ENCODE measurements around the gene TMEM87A. TPM values are rescaled to one million over a fixed set of nuclear protein-coding genes. Genes with fewer than 3 reads are reported as not detected.

Gene TMEM87A
- total RNA-seq, 4 donors from 2014 or later: 51.1 to 58.6 (median 55.7) TPM

DNA sequence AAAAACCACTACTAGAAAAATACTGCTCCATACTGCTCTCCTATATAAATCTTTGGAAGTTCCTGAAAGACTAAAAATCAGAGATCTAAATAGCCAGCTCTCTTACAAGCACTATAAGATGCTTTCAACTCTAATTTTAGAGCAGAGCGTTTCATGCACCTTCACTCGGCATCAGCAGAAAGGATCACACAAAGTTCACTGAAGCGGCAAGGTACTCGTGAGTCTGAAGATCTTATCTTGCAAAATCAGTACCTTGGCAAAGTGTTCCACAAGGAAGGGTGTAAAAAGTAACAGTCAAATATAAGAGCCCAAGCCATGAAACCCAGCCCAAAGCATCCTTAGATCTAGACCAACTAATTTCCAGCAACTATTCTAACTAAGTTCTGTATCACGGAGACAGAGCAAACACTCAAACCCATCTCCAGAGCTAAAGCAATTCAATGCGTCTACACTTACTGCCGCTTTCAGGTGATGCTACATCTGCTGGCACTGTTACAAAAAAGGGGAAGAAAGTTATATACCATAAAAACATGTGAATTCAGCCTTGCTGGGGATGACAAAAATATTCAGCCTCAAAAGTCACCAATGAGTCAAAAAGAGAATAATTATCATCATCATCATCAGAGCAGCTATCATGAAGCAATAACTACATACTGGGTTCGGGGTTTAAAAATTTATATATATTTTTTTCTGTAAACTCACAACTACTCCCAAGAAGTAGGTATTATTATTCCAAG, 81.5 kb downstream of the TMEM87A start:
- Histone ChIP-seq H3K36me3 (peaks cover 0 to 78% (median 13%) of the 10 kb centered on the region in 3 donors), H3K27ac (no peak overlapping the region), H3K4me3 (no peak overlapping the region), H3K9me3 (no peaks in the 10 kb centered on the region), H3K27me3 (no peaks in the 10 kb centered on the region), H3K4me1 (no peaks in the 10 kb centered on the region)
- TF ChIP-seq, protein P1, sequence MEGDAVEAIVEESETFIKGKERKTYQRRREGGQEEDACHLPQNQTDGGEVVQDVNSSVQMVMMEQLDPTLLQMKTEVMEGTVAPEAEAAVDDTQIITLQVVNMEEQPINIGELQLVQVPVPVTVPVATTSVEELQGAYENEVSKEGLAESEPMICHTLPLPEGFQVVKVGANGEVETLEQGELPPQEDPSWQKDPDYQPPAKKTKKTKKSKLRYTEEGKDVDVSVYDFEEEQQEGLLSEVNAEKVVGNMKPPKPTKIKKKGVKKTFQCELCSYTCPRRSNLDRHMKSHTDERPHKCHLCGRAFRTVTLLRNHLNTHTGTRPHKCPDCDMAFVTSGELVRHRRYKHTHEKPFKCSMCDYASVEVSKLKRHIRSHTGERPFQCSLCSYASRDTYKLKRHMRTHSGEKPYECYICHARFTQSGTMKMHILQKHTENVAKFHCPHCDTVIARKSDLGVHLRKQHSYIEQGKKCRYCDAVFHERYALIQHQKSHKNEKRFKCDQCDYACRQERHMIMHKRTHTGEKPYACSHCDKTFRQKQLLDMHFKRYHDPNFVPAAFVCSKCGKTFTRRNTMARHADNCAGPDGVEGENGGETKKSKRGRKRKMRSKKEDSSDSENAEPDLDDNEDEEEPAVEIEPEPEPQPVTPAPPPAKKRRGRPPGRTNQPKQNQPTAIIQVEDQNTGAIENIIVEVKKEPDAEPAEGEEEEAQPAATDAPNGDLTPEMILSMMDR (IDR thresholded peaks at IDR 0.05): no peak
- TF ChIP-seq POLR2A (IDR thresholded peaks at IDR 0.05) (no peak), EP300 (IDR thresholded peaks at IDR 0.05) (no peak)
- 89% methylated on average over 8 of the region's 8 CpGs for WGBS, 2 donors
- DNase-seq (ENCODE audit: low spot score in 2 of 2): no peak

DNA sequence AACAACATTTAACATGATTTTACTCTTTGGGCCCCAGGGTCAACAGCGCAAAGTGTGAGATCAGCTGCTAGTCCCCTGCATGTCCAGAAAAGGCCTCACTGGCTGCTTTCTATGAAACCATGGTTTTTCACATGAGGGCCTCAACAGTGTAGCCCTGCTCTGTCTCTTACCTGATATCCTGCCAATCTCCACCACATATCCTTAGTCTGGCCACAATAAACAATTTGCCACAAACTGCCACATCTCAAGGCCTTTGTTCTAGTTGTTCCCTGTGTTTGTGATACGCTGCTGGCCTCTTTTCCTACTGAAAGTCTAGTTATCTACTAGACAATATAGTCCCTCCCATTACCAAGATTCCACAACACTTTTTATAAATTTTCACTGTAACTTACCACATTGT, 82.9 kb downstream of the TMEM87A start:
- TF ChIP-seq, protein P1 (IDR thresholded peaks at IDR 0.05): no peak
- TF ChIP-seq POLR2A (IDR thresholded peaks at IDR 0.05) (no peak), EP300 (IDR thresholded peaks at IDR 0.05) (no peak)
- H3K36me3 ChIP-seq: peaks cover 0 to 80% (median 27%) of the 10 kb centered on the region in 3 donors
- no peaks in the 10 kb centered on the region for H3K9me3 ChIP-seq
- no peak overlapping the region for H3K4me3 ChIP-seq
- DNase-seq (ENCODE audit: low spot score in 2 of 2): no peak
- no peaks in the 10 kb centered on the region for H3K4me1 ChIP-seq
- H3K27ac ChIP-seq: no peak overlapping the region
- WGBS, 2 donors: 94 to 96% methylated on average over 2 of the region's 2 CpGs
- no peaks in the 10 kb centered on the region for H3K27me3 ChIP-seq

DNA sequence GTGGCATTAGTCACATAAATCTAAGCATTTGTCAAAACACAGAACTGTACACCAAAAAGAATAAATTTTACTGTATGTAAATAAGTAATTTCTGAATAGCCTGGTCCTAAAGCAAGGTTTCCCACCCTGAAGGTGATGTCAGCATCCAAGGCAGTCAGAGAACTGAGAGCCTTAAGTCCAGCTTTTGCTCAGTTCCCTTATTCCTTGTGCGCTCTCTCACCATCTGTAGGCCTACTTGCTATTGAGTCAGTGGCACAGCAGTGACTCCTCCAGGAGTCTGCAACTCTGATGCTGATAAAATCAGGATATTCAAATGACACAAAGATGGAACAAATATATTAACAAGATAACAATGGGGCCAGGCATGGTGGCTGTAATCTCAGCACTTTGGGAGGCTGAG, 87.4 kb downstream of the TMEM87A start:
- Histone ChIP-seq H3K27ac (no peak overlapping the region), H3K4me1 (no peaks in the 10 kb centered on the region), H3K36me3 (peaks cover 6 to 99% (median 33%) of the 10 kb centered on the region in 3 donors), H3K9me3 (no peaks in the 10 kb centered on the region), H3K4me3 (no peak overlapping the region), H3K27me3 (no peaks in the 10 kb centered on the region)
- no peak for DNase-seq (ENCODE audit: low spot score in 2 of 2)
- no peak for TF ChIP-seq EP300 (IDR thresholded peaks at IDR 0.05)
- no peak for TF ChIP-seq POLR2A (IDR thresholded peaks at IDR 0.05)
- TF ChIP-seq, protein P1 (IDR thresholded peaks at IDR 0.05): no peak
- WGBS, 2 donors: 96 to 100% methylated on average over 1 of the region's 1 CpG

DNA sequence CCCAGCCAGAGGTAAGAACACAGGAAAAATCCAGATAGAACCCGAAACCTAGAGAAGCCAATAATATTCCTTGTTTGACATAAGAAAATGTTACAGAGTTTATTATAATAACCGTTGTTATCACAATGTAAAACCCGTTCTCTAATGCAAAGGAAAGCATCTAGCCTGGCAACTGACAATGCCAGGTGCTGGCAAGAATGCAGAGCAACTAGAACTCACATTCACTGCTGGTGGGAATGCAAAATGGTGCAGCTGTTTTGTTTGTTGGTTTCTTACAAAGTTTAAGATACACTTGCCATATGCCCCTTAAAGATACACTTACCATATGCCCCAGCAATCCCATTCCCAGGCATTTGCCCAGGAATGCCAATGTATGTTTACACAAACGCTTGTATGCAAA, 88.5 kb downstream of the TMEM87A start:
- Histone ChIP-seq H3K27ac (no peak overlapping the region), H3K36me3 (peaks cover 6 to 99% (median 36%) of the 10 kb centered on the region in 3 donors)

DNA sequence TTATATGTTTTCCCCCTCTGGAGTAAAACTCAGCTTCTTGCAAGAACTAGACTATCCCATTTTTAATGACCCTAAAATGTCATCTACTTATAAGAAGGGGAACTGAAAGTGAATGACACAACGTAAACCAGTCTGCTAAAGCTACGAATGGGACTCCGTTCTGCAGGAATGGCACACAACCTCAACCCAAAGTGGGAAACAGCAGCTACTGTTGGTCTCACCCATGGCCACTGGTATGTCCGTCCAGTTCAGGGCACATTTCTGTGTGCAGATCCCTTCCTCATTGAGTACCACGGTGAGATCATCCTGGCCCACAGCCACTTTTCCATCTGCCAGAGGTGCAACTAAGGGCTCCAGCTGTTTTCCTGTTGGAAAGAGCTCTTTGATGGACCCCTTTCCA, 88.9 kb downstream of the TMEM87A start:
- H3K9me3 ChIP-seq: no peaks in the 10 kb centered on the region
- 80 to 81% methylated on average over 5 of the region's 5 CpGs for WGBS, 2 donors
- peaks cover 6 to 96% (median 38%) of the 10 kb centered on the region in 3 donors for H3K36me3 ChIP-seq
- H3K4me3 ChIP-seq: no peak overlapping the region
- no peaks in the 10 kb centered on the region for H3K27me3 ChIP-seq
- no peaks in the 10 kb centered on the region for H3K4me1 ChIP-seq
- no peak for TF ChIP-seq EP300 (IDR thresholded peaks at IDR 0.05)
- TF ChIP-seq, protein P1 (IDR thresholded peaks at IDR 0.05): no peak
- H3K27ac ChIP-seq: no peak overlapping the region
- no peak for DNase-seq (ENCODE audit: low spot score in 2 of 2)

More for the DNA sequence above, 88.5 kb downstream of the TMEM87A start:
- Histone ChIP-seq H3K4me1 (no peaks in the 10 kb centered on the region), H3K4me3 (no peak overlapping the region), H3K27me3 (no peaks in the 10 kb centered on the region), H3K9me3 (no peaks in the 10 kb centered on the region)
- no peak for DNase-seq (ENCODE audit: low spot score in 2 of 2)
- no peak for TF ChIP-seq EP300 (IDR thresholded peaks at IDR 0.05)
- no peak for TF ChIP-seq POLR2A (IDR thresholded peaks at IDR 0.05)
- TF ChIP-seq, protein P1 (IDR thresholded peaks at IDR 0.05): no peak
- 95% methylated on average over 4 of the region's 4 CpGs for WGBS, 2 donors
